NCI-H2227 (cell line): ENCODE data around the gene PHGDH.
"Not testable (repeated sequence)": the region's sequence is repeated elsewhere in the genome, so short reads cannot be mapped to it uniquely, and the experiment has no call there.

Source experiments
- DNase-seq: peaks from one replicate; lab custom pipeline; 2025; ENCODE audit not compliant: unreplicated experiment; lab: John Stamatoyannopoulos, UW

The PHGDH gene

DNA sequence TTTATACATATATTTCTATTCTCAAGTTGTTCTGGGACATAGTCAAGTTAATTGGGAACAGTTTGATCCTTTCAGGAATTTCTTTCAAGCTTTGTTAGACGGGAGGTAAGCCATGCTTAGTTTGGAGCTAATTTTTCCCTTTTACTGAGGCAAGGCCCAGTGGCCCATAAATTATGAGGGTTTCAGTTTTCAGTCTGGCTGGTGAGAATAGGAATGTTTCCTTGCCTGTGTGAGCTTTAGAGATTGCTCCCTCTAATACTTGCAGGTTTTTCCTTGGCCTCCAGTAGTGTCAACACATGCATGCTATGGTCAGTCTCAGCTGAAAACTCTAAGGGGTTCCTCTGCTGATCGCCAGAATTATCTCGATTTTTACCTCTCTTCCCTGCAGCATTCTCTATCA lies 14.1 kb upstream of the PHGDH start:
- no peak for DNase-seq

DNA sequence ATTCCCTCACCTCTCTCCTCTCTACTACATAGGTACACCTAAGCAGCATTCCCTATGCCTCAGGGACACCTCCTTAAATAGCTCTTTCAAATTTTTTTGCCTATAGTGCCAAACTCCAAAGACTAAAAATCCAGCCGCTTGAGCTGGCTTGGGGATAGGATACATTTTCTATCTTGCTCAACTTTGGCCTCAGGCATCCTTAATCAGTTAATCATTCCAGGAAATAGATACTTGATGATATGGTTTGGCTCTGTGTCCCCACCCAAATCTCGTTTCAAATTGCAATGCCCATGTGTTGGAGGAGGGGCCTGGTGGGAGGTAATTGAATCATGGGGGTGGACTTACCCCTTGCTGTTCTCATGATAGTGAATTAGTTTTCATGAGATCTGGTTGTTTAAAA lies 11.4 kb upstream of the PHGDH start:
- no peak for DNase-seq

GRCh38 chr1:119701659-119702058 lies 10.1 kb upstream of the PHGDH start:
- no peak for DNase-seq

GRCh38 chr1:119702384-119702783 lies 9.3 kb upstream of the PHGDH start:
- no peak for DNase-seq

DNA sequence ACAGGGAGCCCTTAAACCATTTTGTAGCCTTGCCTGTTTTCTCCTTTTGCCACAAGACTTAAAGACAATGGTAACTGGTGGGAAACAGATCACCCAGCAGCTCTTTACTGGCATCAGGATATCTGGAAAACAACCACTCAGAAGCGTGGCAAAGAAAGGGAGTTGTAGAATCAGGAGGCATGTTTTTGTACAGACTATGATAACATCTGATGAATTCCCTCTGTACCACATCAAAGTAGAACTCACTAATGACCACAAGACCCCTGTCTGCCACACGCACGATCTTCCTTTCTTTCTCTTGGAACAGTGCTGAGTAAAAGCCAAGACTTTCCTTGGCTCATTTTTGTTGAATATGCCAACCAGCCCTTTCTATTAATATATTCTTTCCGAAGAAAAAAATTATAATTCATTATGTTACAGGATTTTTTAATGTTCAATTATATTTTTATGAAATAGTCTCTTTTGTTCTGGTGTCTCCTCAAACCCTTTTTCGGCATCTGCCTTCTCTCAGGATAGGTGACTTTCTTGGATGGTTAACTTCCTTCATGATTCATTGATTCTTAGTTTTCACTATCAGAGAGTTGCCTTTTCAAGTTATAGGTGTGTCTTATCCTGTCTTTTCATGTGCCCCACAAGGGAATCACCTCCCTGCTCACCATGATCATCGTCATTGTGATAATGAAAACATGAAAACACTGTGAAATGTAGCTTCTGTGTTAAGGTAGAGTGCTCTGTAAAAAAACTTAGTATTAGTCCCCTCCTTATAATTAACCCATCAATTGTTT lies 7.9 kb upstream of the PHGDH start:
- DNase-seq, result no peak

DNA sequence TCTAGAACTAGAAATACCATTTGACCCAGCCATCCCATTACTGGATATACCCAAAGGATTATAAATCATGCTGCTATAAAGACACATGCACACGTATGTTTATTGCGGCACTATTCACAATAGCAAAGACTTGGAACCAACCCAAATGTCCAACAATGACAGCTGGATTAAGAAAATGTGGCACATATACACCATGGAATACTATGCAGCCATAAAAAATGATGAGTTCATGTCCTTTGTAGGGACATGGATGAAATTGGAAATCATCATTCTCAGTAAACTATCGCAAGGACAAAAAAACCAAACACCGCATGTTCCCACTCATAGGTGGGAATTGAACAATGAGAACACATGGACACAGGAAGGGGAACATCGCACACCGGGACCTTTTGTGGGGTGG lies 5.1 kb upstream of the PHGDH start:
- DNase-seq, result not testable (repeated sequence)

DNA sequence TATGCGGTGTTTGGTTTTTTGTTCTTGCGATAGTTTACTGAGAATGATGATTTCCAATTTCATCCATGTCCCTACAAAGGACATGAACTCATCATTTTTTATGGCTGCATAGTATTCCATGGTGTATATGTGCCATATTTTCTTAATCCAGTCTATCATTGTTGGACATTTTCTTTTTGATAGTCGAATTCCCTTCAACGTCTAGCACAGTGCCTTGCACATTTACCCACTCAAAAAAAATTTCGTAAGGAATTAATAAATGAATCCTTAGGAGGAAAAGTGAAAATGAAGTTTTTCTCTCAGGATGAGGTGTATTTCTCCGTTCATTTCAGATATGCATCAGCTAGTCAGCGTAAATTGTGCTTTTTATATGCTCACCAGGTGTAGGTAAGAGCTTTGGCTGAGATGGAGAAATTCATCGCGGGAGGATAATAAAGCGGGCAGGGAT lies 354 bp upstream of the PHGDH start:
- DNase-seq, result not testable (repeated sequence)

DNA sequence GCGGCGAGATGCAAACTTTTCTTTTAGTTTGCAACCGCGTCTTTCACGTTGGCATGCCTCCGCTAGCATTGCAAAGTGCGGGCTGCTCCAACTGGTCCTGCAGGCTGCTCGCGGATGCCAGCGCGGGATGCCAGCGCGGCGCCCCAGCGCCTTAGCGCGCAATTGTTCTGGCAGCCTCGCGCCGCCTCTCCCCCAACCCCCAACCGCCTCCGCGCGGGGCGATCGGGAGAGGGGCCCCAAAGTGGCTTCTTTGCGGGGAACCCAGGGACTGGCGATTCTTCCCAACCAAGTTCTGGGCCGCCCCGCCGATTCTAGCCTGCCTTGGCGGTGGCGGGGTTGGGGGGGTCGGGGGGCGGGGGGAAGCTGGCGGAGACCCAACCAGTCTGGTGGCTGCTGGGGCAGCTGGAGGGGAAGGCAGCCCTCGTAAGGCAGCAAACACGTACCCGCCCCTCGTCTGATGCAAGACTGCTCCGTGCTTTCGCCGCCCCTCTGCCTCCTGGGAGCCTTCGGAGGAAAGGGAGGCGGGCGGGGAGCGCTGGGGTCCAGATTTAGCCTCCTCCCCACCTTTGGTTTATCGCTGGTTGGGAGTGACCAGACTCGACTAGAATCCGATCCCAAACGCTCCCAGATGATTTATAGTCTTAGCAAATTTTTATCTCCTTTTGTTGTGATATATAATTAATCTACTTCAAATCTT lies 756 bp downstream of the PHGDH start:
- DNase-seq, result peak; percentile 89

DNA sequence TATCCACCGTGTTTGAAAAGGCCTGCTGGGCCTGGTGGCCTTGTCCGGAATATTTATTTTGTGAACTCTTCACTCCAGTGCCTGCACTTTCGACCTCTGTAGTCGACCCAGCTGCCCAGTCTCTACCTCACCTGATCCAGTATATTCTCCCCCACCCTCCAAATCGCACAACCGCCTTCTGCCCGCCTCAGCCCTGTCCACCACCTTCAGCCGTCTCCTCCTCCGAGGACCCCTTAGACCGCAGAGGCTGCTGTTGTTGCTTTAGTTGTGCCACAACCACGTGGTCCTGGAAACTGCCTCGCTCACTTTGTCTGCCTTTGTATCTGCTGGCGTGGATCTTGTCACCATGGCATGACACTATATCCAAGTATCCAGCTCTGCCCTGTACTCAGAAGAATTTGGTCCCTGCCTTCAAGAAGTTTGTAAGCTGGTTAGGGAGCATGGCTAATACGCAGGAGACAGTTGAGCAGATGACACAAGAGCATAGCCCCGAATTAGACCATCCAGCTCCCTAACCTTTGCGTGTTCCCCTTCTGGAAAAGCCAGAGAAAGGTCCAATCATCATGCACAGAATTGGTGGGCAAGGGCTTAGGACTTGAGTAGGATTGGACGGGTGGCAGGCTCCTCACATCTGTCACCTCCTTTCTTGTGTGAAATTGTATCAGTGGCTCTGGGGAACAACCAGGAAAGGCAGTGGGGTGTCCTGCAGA lies 1.5 kb downstream of the PHGDH start:
- DNase-seq, result peak; percentile 45

GRCh38 chr1:119713749-119714456 lies 2.2 kb downstream of the PHGDH start:
- DNase-seq, result peak; percentile 45

DNA sequence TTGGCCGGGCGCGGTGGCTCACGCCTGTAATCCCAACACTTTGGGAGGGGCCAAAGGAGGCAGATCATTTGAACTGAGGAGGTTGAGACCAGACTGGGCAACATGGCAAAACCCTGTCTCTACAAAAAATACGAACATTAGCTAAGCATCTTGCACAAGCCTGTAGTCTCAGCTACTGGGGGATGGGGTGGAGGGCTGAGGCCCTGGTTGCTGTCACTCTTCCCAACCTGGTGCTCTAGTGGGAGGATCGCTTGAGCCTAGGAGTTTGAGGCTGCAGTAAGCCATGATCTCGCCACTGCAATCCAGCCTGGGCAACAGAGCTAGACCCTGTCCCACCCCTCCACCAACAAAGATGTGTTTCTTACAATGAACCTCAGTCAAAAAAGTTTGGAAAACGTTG lies 2.8 kb downstream of the PHGDH start:
- no peak for DNase-seq

GRCh38 chr1:119715542-119715941 lies 3.8 kb downstream of the PHGDH start:
- peak; percentile 51 for DNase-seq

- no peak for DNase-seq
Measured at GRCh38 chr1:119718409-119718808, 6.7 kb downstream of the PHGDH start.

GRCh38 chr1:119718972-119719371 lies 7.2 kb downstream of the PHGDH start:
- DNase-seq, result no peak

GRCh38 chr1:119720866-119721440 lies 9.2 kb downstream of the PHGDH start:
- DNase-seq, result no peak

GRCh38 chr1:119721896-119722295 lies 10.2 kb downstream of the PHGDH start:
- no peak for DNase-seq

DNA sequence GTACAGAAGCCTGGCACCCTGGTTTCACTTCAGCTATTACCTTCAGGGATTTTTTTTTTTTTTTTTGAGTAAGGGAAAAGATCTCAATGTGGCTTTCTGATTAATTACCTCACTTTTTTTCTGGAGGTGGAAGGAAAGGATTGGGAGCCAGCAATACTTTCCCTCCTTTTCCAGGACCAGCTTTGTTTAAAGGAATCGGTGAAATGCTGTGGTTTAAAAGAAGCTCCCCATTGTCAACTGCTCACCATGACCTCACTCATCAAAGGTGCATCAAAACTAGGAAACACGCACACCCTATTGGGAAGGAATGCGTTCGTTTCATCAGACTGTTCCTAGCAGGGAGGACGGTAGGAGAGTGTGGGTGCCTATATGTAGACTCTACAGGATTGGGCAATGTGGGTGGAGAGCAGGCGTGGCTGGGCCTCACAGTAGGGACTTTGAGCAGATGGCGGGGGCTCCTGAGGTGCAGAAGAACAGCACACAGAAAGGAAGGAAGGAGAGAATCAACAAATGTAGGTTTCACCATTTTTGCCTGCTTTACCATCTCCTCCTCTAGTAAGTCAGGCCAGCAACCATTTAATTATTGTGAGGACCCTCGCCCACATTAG lies 13.0 kb downstream of the PHGDH start:
- no peak for DNase-seq

DNA sequence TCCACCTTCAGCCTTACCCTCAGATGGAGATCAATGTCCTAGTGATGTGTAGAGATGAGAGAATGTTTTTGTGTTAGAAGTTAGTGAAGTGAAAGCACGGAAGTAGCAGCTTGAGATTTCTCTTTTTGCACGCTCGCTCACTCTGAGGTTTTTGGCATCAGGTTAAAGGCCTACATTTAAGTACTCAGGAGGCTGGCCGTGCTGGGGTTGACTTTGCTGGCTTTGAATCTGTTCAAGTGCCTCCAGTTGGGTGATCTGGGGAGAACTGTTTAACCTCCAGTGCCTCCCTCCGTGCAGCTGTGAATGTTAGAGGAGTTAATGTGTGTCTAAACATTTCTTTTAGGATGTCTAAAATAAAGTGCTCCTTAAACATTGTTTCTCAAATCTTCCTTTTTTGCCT lies 13.9 kb downstream of the PHGDH start:
- no peak for DNase-seq

DNA sequence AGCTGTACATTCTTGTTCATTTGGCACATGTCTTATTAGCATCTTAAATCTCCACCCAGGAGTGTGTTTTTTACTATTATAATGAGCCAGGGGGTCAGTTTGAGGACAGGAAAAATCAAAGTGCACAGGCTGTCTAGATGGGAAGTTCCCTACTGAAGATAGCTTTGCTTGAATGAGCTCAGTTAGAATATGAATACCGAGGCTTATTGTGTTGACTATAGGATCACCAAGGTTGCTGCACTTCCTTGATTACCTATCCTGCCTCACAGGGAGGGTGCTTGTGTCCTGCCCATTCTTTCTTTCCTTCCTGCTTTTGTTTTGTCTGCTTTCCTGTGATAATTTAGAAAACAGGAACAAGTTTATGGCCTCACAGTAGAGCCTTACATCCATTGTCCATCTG lies 16.3 kb downstream of the PHGDH start:
- no peak for DNase-seq

DNA sequence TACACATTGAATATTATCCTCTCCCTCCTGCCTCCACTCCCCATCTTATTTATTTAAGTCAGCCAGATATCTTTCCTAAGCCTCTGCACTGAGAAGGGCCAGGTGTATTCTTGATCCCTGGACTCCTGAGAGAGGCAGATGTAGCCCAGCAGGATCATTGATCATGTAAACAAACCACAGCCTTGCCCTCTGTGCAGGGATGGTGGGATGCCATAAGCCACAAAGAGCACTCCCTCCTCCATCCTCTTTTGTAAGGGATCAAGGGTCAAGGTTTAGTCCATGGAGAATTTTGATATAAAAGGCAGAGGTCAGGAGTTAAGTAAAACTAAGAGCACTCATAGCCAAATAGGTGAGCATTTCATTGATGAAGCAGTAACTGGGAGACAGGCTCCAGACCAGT lies 17.3 kb downstream of the PHGDH start:
- no peak for DNase-seq

GRCh38 chr1:119731060-119731459 lies 19.3 kb downstream of the PHGDH start:
- DNase-seq, result no peak
